CD4-positive, alpha-beta T cell (primary cell): Measurements from ENCODE around the gene CMC2. TPM values are rescaled to one million over a fixed set of nuclear protein-coding genes. Genes with fewer than 3 reads are reported as not detected.

Experiments used
- ATAC-seq: fragments of 200-7000 bp; cut with Tn5 transposase; one replicate; pipeline ENCODE4 v1.10.0; 2022; ENCODE audit warnings: mild to moderate bottlenecking; ENCODE audit not compliant: poor library complexity
- CTCF ChIA-PET: fragments of 350-600 bp; sonication (Branson Sonifier 250); formaldehyde crosslinking; loops from one replicate; lab custom pipeline; 2021; ENCODE audit warnings: antibody characterized with exemption, inconsistent platforms; lab: Charles Lee
- POLR2A ChIA-PET: fragments of 350-600 bp; sonication (Branson Sonifier 250); formaldehyde crosslinking; loops from one replicate; lab custom pipeline; 2021; ENCODE audit warnings: antibody characterized with exemption, inconsistent platforms; lab: Charles Lee
- DNase-seq, 14 experiments: peaks; one replicate each; pipeline ENCODE4 v3.0.0-alpha.2; 2013 to 2020; ENCODE audit warnings: mixed read lengths in 2 of 14
- H3K27ac ChIP-seq, 2 donors: one replicate each; pipeline versions ENCODE4 v1.5.1 to v1.7.0; 2013; ENCODE audit warnings: low read length in 2 of 2, low read depth in 1 of 2, mild to moderate bottlenecking in 1 of 2
- H3K27me3 ChIP-seq, 2 experiments: 1 replicate in 1 of 2; 2 replicates in 1 of 2; pipeline versions ENCODE4 v1.6.1 to v1.7.0; 2013; ENCODE audit warnings: low read length in 2 of 2, control low read depth in 1 of 2, mild to moderate bottlenecking in 1 of 2, moderate library complexity in 1 of 2; ENCODE audit not compliant: insufficient read depth in 2 of 2, control insufficient read depth in 1 of 2
- H3K36me3 ChIP-seq: one replicate; pipeline ENCODE4 v1.6.1; 2013; ENCODE audit warnings: low read length, control low read depth; ENCODE audit not compliant: insufficient read depth
- H3K4me1 ChIP-seq: one replicate; pipeline ENCODE4 v1.6.1; 2013; ENCODE audit warnings: low read length, control low read depth; ENCODE audit not compliant: insufficient read depth
- H3K4me3 ChIP-seq: one replicate; pipeline ENCODE4 v1.5.1; 2013; ENCODE audit warnings: mild to moderate bottlenecking, low read length, moderate library complexity
- H3K9me3 ChIP-seq, 2 experiments: 1 replicate in 1 of 2; 2 replicates in 1 of 2; pipeline versions ENCODE4 v1.6.1 to v1.7.0; 2013; ENCODE audit warnings: low read length in 2 of 2, mild to moderate bottlenecking in 2 of 2, control low read depth in 1 of 2, moderate library complexity in 1 of 2; ENCODE audit not compliant: control insufficient read depth in 1 of 2, insufficient read depth in 1 of 2
- H3K27ac Mint-ChIP-seq: one replicate; pipeline ENCODE4 v1.8.0; 2020; ENCODE audit warnings: mixed read lengths
- H3K27me3 Mint-ChIP-seq: one replicate; pipeline ENCODE4 v1.8.0; 2021; ENCODE audit warnings: mixed read lengths
- H3K36me3 Mint-ChIP-seq: one replicate; pipeline ENCODE4 v1.8.0; 2021; ENCODE audit warnings: low read depth, mixed read lengths
- H3K4me1 Mint-ChIP-seq: one replicate; pipeline ENCODE4 v1.8.0; 2021; ENCODE audit warnings: low read depth, mixed read lengths
- H3K4me3 Mint-ChIP-seq: one replicate; pipeline ENCODE4 v1.8.0; 2020; ENCODE audit warnings: mild to moderate bottlenecking, mixed read lengths
- H3K9me3 Mint-ChIP-seq: one replicate; pipeline ENCODE4 v1.8.0; 2020; ENCODE audit warnings: mixed read lengths
- intact Hi-C, 2 experiments: fragments of 100-400 bp; cut with DNase I in 1 of 2; cut with micrococcal nuclease in 1 of 2; formaldehyde crosslinking; loops; one replicate each; pipeline versions ENCODE4 v1.15.1 to v1.9.0; 2023 to 2025; cut with DNase I, micrococcal nuclease
- total RNA-seq, 174 experiments: library from RNA in 2 of 174; stranded (reverse) in 2 of 174; gene quantifications; one replicate each; pipeline ENCODE4 v1.2.3 and lab custom pipeline; 2021 to 2026
- TF ChIP-seq, protein P1 (sequence below): fragments of 200-600 bp; IDR thresholded peaks from one replicate; pipeline ENCODE4 v1.8.0; 2022; ENCODE audit warnings: antibody characterized with exemption, mild to moderate bottlenecking

CMC2 gene
- total RNA-seq, 2 experiments from 2014 or later: 67.7 to 68.8 TPM

DNA sequence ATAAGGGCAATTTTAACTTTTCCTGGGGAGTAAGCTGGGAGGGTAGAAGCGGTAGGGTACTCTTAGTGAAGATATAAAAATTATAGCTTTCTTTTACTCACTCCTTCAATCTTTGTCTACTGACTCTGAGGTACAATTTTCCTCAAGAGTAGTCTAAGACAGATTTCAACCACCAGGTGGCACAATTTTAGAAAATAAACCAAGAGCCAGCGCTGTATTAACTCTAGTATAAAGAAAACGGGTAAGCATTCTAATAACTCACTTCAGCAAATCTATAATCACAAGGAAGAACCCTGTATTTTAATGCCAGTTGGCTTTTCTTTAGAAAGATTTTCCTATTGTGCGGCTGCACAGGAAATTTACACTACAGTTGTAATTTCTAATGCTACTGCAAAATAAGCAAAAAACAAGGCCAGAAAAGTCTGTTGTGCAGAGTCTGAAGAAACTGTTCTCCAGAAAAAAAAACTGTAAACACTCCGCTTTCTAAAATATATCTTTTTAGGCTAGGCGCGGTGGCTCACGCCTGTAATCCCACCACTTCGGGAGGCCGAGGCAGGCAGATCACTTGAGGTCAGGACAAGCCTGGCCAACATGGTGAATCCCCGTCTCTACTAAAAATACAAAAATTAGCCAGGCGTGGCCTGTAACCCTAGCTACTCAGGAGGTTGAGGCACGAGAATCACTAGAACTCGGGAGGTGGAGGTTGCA is 1.9 kb downstream of the CMC2 start:
- Histone ChIP-seq H3K4me1 (peaks cover 39% of the 10 kb centered on the region), H3K36me3 (no peaks in the 10 kb centered on the region), H3K4me3 (peak overlapping the region; percentile 79), H3K27me3 (no peaks in the 10 kb centered on the region), H3K9me3 (no peaks in the 10 kb centered on the region), H3K27ac (peak overlapping the region in 1 of 2 donors; percentile 77)
- Mint-ChIP-seq H3K36me3 (peaks cover 18% of the 10 kb centered on the region), H3K4me1 (peaks cover 48% of the 10 kb centered on the region), H3K27me3 (no peaks in the 10 kb centered on the region), H3K9me3 (no peaks in the 10 kb centered on the region), H3K27ac (peak overlapping the region; percentile 99), H3K4me3 (peak overlapping the region; percentile 84)
- POLR2A ChIA-PET: interaction anchor here (0.7 to 3.3 kb wide), 5 partner anchors 12 to 1133 kb away, joined by 3 to 39 read pairs (median 7); partner anchors contain the start of genes ATMIN and C16orf46
- DNase-seq (peak in 5 of 14 experiments; percentile 6 to 81 (median 80)), ATAC-seq (no peak)
- intact Hi-C loops: loop anchor here in 1 of 2 experiments (5.0 to 10.0 kb wide), 4 partner anchors 200 to 1160 kb away; partner anchors contain the start of genes CDYL2 and DYNLRB2
- TF ChIP-seq, protein P1, sequence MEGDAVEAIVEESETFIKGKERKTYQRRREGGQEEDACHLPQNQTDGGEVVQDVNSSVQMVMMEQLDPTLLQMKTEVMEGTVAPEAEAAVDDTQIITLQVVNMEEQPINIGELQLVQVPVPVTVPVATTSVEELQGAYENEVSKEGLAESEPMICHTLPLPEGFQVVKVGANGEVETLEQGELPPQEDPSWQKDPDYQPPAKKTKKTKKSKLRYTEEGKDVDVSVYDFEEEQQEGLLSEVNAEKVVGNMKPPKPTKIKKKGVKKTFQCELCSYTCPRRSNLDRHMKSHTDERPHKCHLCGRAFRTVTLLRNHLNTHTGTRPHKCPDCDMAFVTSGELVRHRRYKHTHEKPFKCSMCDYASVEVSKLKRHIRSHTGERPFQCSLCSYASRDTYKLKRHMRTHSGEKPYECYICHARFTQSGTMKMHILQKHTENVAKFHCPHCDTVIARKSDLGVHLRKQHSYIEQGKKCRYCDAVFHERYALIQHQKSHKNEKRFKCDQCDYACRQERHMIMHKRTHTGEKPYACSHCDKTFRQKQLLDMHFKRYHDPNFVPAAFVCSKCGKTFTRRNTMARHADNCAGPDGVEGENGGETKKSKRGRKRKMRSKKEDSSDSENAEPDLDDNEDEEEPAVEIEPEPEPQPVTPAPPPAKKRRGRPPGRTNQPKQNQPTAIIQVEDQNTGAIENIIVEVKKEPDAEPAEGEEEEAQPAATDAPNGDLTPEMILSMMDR: peak; percentile 83
- CTCF ChIA-PET: interaction anchor here (0.6 to 7.9 kb wide), 6 partner anchors 10 to 1162 kb away, joined by 3 to 80 read pairs (median 4); partner anchors contain the start of gene ATMIN

DNA sequence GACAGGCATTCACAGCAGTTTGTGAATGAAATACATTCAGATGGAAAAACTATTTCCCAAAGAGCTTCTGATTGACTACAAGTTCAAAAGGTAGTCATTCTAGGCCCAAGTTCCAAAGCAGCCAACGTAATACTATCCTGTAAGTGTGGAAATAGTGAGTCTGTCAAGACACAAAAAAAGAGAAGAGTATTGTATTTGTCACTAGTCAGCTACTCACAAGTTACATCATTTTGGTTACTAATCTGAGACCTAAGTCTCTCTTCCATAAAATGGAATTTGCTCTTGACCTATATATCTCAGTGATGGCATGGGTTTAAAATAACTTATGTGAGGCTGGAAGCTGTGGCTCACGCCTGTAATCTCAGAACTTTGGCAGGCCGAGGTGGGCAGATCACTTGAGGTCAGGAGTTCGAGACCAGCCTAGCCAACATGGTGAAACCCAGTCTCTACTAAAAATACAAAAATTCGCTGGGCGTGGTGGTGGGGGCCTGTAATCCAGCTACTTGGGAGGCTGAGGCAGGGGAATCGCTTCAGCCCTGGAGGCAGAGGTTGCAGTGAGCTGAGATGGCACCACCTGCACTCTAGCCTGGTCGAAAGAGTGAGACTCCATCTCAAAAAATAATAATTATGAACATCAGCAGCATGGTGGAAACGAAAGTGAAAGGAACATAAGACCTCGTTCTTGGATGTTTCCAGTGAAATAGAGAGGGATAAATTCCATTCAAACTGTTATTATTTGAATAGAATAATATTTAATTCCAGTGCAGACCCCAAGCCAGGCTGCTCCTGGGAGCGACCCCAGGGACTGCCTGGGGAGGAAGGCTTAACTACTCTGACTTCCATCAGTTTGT is 2.9 kb downstream of the CMC2 start:
- Mint-ChIP-seq H3K4me1 (peaks cover 57% of the 10 kb centered on the region), H3K4me3 (peak overlapping the region; percentile 84), H3K27me3 (no peaks in the 10 kb centered on the region), H3K9me3 (no peaks in the 10 kb centered on the region), H3K27ac (peak overlapping the region; percentile 99), H3K36me3 (peaks cover 18% of the 10 kb centered on the region)
- H3K36me3 ChIP-seq: no peaks in the 10 kb centered on the region
- no peaks in the 10 kb centered on the region for H3K27me3 ChIP-seq
- intact Hi-C loops: loop anchor here in 1 of 2 experiments (10.0 kb wide), 3 partner anchors 199 to 1161 kb away; partner anchors contain the start of genes CDYL2 and DYNLRB2
- H3K9me3 ChIP-seq: no peaks in the 10 kb centered on the region
- peak overlapping the region; percentile 79 for H3K4me3 ChIP-seq
- peak overlapping the region in 1 of 2 donors; percentile 77 for H3K27ac ChIP-seq
- DNase-seq (peak in 3 of 14 experiments; percentile 28 to 48 (median 40)), ATAC-seq (no peak)
- TF ChIP-seq, protein P1: no peak
- H3K4me1 ChIP-seq: peaks cover 39% of the 10 kb centered on the region
- ChIA-PET POLR2A (interaction anchor here (0.7 to 2.5 kb wide), 4 partner anchors 11 to 1134 kb away, joined by 3 to 15 read pairs (median 5); partner anchors contain the start of genes ATMIN and C16orf46), CTCF (interaction anchor here (0.6 to 7.9 kb wide), 6 partner anchors 11 to 1163 kb away, joined by 3 to 80 read pairs (median 4); partner anchors contain the start of gene ATMIN)

- peak overlapping the region; percentile 84 for H3K4me3 Mint-ChIP-seq
Measured at GRCh38 chr16:81003064-81003463, 3.6 kb downstream of the CMC2 start.

More at GRCh38 chr16:81003064-81003463, 3.6 kb downstream of the CMC2 start:
- ATAC-seq: no peak
- Histone ChIP-seq H3K36me3 (no peaks in the 10 kb centered on the region), H3K27ac (peak overlapping the region in 1 of 2 donors; percentile 18), H3K27me3 (no peaks in the 10 kb centered on the region), H3K4me1 (peaks cover 36% of the 10 kb centered on the region), H3K9me3 (no peaks in the 10 kb centered on the region), H3K4me3 (no peak overlapping the region)
- intact Hi-C loops: loop anchor here in 1 of 2 experiments (10.0 kb wide), 3 partner anchors 198 to 1162 kb away; partner anchors contain the start of genes CDYL2 and DYNLRB2
- CTCF ChIA-PET: interaction anchor here (7.9 kb wide), 1 partner anchor 33 kb away, joined by 80 read pairs; the partner anchor contains the start of gene ATMIN
- H3K27me3 Mint-ChIP-seq: no peaks in the 10 kb centered on the region
- TF ChIP-seq, protein P1: no peak
- DNase-seq: no peak
- H3K36me3 Mint-ChIP-seq: peaks cover 18% of the 10 kb centered on the region
- POLR2A ChIA-PET: interaction anchor here (2.1 to 2.5 kb wide), 2 partner anchors 32 to 74 kb away, joined by 7 to 15 read pairs; partner anchors contain the start of genes ATMIN and C16orf46
- H3K9me3 Mint-ChIP-seq: no peaks in the 10 kb centered on the region
- H3K4me1 Mint-ChIP-seq: peaks cover 65% of the 10 kb centered on the region
- H3K27ac Mint-ChIP-seq: peak overlapping the region; percentile 99
